Esophagus squamous epithelium (tissue), 4 donors: Measurements from ENCODE around the gene PTAFR.

Experiments
- POLR2A ChIP-seq, 4 donors: fragments of 450-650 bp; IDR thresholded peaks; one replicate each; pipeline ENCODE4 v1.6.1; 2017; ENCODE audit warnings: antibody characterized with exemption in 4 of 4, mild to moderate bottlenecking in 4 of 4, moderate library complexity in 3 of 4
- TF ChIP-seq, protein P1 (sequence below), 6 experiments: fragments of 450-650 bp in 4 of 6; fragments of 200-600 bp in 2 of 6; sonication (generic) in 2 of 6; IDR thresholded peaks; one replicate each; pipeline ENCODE4 v1.5.1; 2016 to 2019; ENCODE audit warnings: antibody characterized with exemption in 6 of 6, mild to moderate bottlenecking in 4 of 6, moderate library complexity in 4 of 6

DNA sequence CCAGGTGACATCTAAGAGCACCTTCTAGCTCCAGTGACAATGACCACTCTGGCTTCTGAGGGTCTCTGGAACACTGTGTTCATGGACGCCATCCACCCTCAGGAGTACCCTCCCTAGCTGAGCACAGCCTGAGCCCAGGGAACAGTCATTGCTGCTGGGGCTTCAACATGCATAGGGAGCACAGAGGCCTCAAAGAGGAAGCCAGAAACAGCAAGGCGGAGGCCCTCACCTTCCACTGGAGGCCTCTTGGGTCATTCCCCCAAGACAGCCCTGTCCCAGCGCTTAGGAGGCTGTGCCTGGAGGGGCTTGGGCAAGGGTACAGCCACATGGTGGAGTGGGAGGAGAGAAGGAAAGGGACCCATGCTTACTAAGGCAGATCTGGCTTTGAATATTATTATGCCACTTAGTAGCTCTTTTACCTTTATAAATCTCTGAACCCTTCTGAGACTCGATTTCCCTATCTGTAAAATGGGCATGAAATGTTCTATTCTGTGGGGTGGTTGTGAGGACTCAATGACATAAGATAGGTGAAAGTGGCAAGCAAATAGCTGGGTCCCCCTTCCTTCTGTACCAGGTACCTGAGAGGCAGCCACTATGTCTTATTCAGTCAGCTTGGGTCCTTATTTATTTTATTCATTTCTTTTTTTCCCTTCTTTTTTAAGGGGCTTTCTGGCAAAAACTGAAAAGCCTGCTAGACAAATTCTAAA lies 32.8 kb downstream of the PTAFR start:
- TF ChIP-seq, protein P1, sequence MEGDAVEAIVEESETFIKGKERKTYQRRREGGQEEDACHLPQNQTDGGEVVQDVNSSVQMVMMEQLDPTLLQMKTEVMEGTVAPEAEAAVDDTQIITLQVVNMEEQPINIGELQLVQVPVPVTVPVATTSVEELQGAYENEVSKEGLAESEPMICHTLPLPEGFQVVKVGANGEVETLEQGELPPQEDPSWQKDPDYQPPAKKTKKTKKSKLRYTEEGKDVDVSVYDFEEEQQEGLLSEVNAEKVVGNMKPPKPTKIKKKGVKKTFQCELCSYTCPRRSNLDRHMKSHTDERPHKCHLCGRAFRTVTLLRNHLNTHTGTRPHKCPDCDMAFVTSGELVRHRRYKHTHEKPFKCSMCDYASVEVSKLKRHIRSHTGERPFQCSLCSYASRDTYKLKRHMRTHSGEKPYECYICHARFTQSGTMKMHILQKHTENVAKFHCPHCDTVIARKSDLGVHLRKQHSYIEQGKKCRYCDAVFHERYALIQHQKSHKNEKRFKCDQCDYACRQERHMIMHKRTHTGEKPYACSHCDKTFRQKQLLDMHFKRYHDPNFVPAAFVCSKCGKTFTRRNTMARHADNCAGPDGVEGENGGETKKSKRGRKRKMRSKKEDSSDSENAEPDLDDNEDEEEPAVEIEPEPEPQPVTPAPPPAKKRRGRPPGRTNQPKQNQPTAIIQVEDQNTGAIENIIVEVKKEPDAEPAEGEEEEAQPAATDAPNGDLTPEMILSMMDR (IDR thresholded peaks at IDR 0.05), result no peak
- TF ChIP-seq POLR2A (IDR thresholded peaks at IDR 0.05), result no peak
